SK-N-SH (cell line): ENCODE measurements around the gene CDKAL1. TPM values are rescaled to one million over a fixed set of nuclear protein-coding genes. Genes with fewer than 3 reads are reported as not detected.
"Not testable (repeated sequence)": the region's sequence is repeated elsewhere in the genome, so short reads cannot be mapped to it uniquely, and the experiment has no call there.

ENCODE experiments used
- CTCF ChIA-PET: fragments of 300-600, 350-600 bp; formaldehyde crosslinking; extraction: SDS; loops from one replicate; lab custom pipeline; 2021; lab: Yijun Ruan, JAX
- POLR2A ChIA-PET: fragments of 350-600 bp; sonication (Branson Sonifier 250); formaldehyde crosslinking; extraction: SDS; loops from one replicate; lab custom pipeline; 2020; ENCODE audit warnings: antibody characterized with exemption, inconsistent platforms; lab: Yijun Ruan, JAX
- DNase-seq: peaks from one replicate; pipeline ENCODE4 v3.0.0; 2012
- H2AFZ ChIP-seq: fragments of 200-600 bp; sonication (generic); 2 replicates; pipeline ENCODE4 v1.8.1; 2016; ENCODE audit warnings: antibody characterized with exemption, mild to moderate bottlenecking, low read depth
- H3F3A ChIP-seq: fragments of 200-600 bp; sonication (generic); replicated peaks from 2 replicates; pipeline ENCODE3; 2016; ENCODE audit warnings: antibody characterized with exemption, mild to moderate bottlenecking; ENCODE audit not compliant: insufficient read depth
- H3K27ac ChIP-seq, 2 experiments: fragments of 200-500 bp in 1 of 2; fragments of 200-600 bp in 1 of 2; sonication (Bioruptor generic) in 1 of 2; sonication (generic), shearing (Covaris generic) in 1 of 2; 2 replicates each; pipeline versions ENCODE4 v1.5.1 to v1.6.1; 2014 to 2016; ENCODE audit warnings: low read depth in 2 of 2, inconsistent platforms in 1 of 2, low read length in 1 of 2, mild to moderate bottlenecking in 1 of 2, mixed read lengths in 1 of 2
- H3K27me3 ChIP-seq: fragments of 200-600 bp; sonication (generic), shearing (Covaris generic); 2 replicates; pipeline ENCODE4 v1.6.1; 2016; ENCODE audit warnings: mixed run types; ENCODE audit not compliant: insufficient read depth
- H3K36me3 ChIP-seq, 2 experiments: fragments of 200-500 bp in 1 of 2; fragments of 200-600 bp in 1 of 2; sonication (Bioruptor generic) in 1 of 2; sonication (generic) in 1 of 2; replicated peaks in 1 of 2; 2 replicates each; pipeline versions ENCODE3 to v1.5.1; 2014 to 2016; ENCODE audit warnings: low read length in 1 of 2, mild to moderate bottlenecking in 1 of 2; ENCODE audit not compliant: insufficient read depth in 2 of 2, control insufficient read depth in 1 of 2
- H3K4me1 ChIP-seq, 2 experiments: fragments of 200-500 bp in 1 of 2; fragments of 200-600 bp in 1 of 2; sonication (Bioruptor generic) in 1 of 2; sonication (generic), shearing (Covaris generic) in 1 of 2; 2 replicates each; pipeline versions ENCODE4 v1.5.1 to v1.6.1; 2014 to 2016; ENCODE audit warnings: low read depth in 1 of 2, low read length in 1 of 2, mixed run types in 1 of 2; ENCODE audit not compliant: insufficient read depth in 2 of 2, control insufficient read depth in 1 of 2
- H3K4me2 ChIP-seq: fragments of 200-600 bp; sonication (generic), shearing (Covaris generic); 2 replicates; pipeline ENCODE4 v1.6.1; 2017; ENCODE audit warnings: mixed run types
- H3K4me3 ChIP-seq, 2 experiments: fragments of 200-500 bp in 1 of 2; fragments of 200-600 bp in 1 of 2; sonication (Bioruptor generic) in 1 of 2; sonication (generic), shearing (Covaris generic) in 1 of 2; 2 replicates each; pipeline versions ENCODE4 v1.5.1 to v1.8.1; 2014 to 2016; ENCODE audit warnings: low read depth in 2 of 2, inconsistent platforms in 1 of 2, low read length in 1 of 2, mild to moderate bottlenecking in 1 of 2, mixed read lengths in 1 of 2, moderate library complexity in 1 of 2
- H3K79me2 ChIP-seq: fragments of 200-600 bp; sonication (generic); 2 replicates; pipeline ENCODE4 v1.8.1; 2017; ENCODE audit warnings: mild to moderate bottlenecking; ENCODE audit not compliant: insufficient read depth
- H3K9ac ChIP-seq: fragments of 200-600 bp; sonication (generic); 2 replicates; pipeline ENCODE4 v1.6.1; 2017; ENCODE audit warnings: mixed run types
- H3K9me2 ChIP-seq: fragments of 200-600 bp; sonication (generic); 2 replicates; pipeline ENCODE4 v1.6.1; 2017; ENCODE audit warnings: mixed run types
- H3K9me3 ChIP-seq: fragments of 200-600 bp; sonication (generic); 2 replicates; pipeline ENCODE4 v1.6.1; 2017; ENCODE audit warnings: mixed run types, mild to moderate bottlenecking, moderate library complexity
- H4K20me1 ChIP-seq: fragments of 200-600 bp; sonication (generic); 2 replicates; pipeline ENCODE4 v1.6.1; 2017; ENCODE audit warnings: mild to moderate bottlenecking, mixed run types; ENCODE audit not compliant: insufficient read depth
- CHD2 ChIP-seq: fragments of 150-350 bp; IDR thresholded peaks from 2 replicates; pipeline ENCODE4 v1.6.1; 2018; ENCODE audit warnings: low read length; ENCODE audit not compliant: partially characterized antibody
- ELF1 ChIP-seq: IDR thresholded peaks from 2 replicates; pipeline ENCODE4 v1.4.0; 2012
- EZH2phosphoT487 ChIP-seq: fragments of 200-600 bp; sonication (generic); IDR thresholded peaks from 2 replicates; pipeline ENCODE4 v1.6.1; 2017; ENCODE audit warnings: low read depth, mixed run types, mild to moderate bottlenecking, antibody characterized with exemption, moderate library complexity, borderline replicate concordance
- FOXJ3 ChIP-seq: sonication (generic); formaldehyde crosslinking; IDR thresholded peaks from 2 replicates; pipeline ENCODE4 v1.5.1; 2020; ENCODE audit warnings: mild to moderate bottlenecking, missing genetic modification reagents
- GATA2 ChIP-seq: sonication (generic); formaldehyde crosslinking; IDR thresholded peaks from 2 replicates; pipeline ENCODE4 v1.5.0; 2020; ENCODE audit warnings: mild to moderate bottlenecking, missing genetic modification reagents
- MAX ChIP-seq: IDR thresholded peaks from 2 replicates; pipeline ENCODE4 v1.4.0; 2012; ENCODE audit warnings: low read depth
- MEF2A ChIP-seq: IDR thresholded peaks from 2 replicates; pipeline ENCODE4 v1.4.0; 2012; ENCODE audit warnings: low read depth, borderline replicate concordance
- MXI1 ChIP-seq: IDR thresholded peaks from 2 replicates; pipeline ENCODE4 v1.6.1; 2012; ENCODE audit warnings: mild to moderate bottlenecking, low read depth, low read length, improper control_type of control experiment
- NFIC ChIP-seq: IDR thresholded peaks from 2 replicates; pipeline ENCODE4 v1.4.0; 2012; ENCODE audit warnings: borderline replicate concordance
- POLR2AphosphoS5 ChIP-seq: IDR thresholded peaks from 2 replicates; pipeline ENCODE4 v1.6.1; 2012; ENCODE audit warnings: low read depth, low read length
- RAD21 ChIP-seq: IDR thresholded peaks from 2 replicates; pipeline ENCODE4 v1.6.1; 2012; ENCODE audit warnings: mild to moderate bottlenecking, low read length
- RFX5 ChIP-seq: IDR thresholded peaks from 2 replicates; pipeline ENCODE4 v1.6.1; 2012; ENCODE audit warnings: mild to moderate bottlenecking, improper control_type of control experiment, low read length
- TAF1 ChIP-seq: IDR thresholded peaks from 2 replicates; pipeline ENCODE4 v1.6.1; 2012; ENCODE audit warnings: low read depth, mild to moderate bottlenecking, low read length, moderate library complexity, borderline replicate concordance
- WGBS: methylation state at CpG from one replicate; pipeline ENCODE4 v1.1.6; 2017; ENCODE audit warnings: low lambda C conversion rate; 5-methylcytosine and 5-hydroxymethylcytosine counted together
- polyA plus RNA-seq, 3 experiments: library from polyadenylated mRNA; depleted of rRNA; stranded (reverse); fragments of >200 nt; gene quantifications; 2 replicates each; pipeline ENCODE4 v1.2.3, GENCODE V29; 2012
- TF ChIP-seq, protein P1 (sequence below): fragments of 150-350 bp; IDR thresholded peaks from 2 replicates; pipeline ENCODE4 v1.6.1; 2017; ENCODE audit warnings: antibody characterized with exemption, low read length, low read depth, borderline replicate concordance

Gene CDKAL1
- polyA plus RNA-seq, 1 of the 3 experiments (the other 2 are of a cell fraction): 2.6 TPM

- no peak for DNase-seq
- H2AFZ ChIP-seq: no peak overlapping the region
- no peaks in the 10 kb centered on the region for H3F3A ChIP-seq
- H3K4me3 ChIP-seq: no peak overlapping the region
- no peak overlapping the region for H3K9ac ChIP-seq
- no peaks in the 10 kb centered on the region for H3K9me2 ChIP-seq
- H3K36me3 ChIP-seq: no peaks in the 10 kb centered on the region
- no peak overlapping the region for H3K4me2 ChIP-seq
- no peaks in the 10 kb centered on the region for H3K9me3 ChIP-seq
- H4K20me1 ChIP-seq: no peaks in the 10 kb centered on the region
- TF ChIP-seq NFIC (no peak), RFX5 (no peak), MAX (no peak), GATA2 (no peak), FOXJ3 (CRISPR knock-in tag) (no peak), CHD2 (no peak), MXI1 (no peak), EZH2phosphoT487 (no peak), RAD21 (no peak), ELF1 (no peak), TAF1 (no peak), POLR2AphosphoS5 (no peak), MEF2A (no peak)
- TF ChIP-seq, protein P1, sequence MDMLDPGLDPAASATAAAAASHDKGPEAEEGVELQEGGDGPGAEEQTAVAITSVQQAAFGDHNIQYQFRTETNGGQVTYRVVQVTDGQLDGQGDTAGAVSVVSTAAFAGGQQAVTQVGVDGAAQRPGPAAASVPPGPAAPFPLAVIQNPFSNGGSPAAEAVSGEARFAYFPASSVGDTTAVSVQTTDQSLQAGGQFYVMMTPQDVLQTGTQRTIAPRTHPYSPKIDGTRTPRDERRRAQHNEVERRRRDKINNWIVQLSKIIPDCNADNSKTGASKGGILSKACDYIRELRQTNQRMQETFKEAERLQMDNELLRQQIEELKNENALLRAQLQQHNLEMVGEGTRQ: no peak
- TF ChIP-seq, all 33 proteins: peak for 0
- CTCF ChIA-PET: no interaction called here
- no peaks in the 10 kb centered on the region for H3K79me2 ChIP-seq
- H3K27me3 ChIP-seq: no peaks in the 10 kb centered on the region
- no peak overlapping the region for H3K27ac ChIP-seq
- 94% methylated on average over 1 of the region's 1 CpG for WGBS
- H3K4me1 ChIP-seq: peaks cover 4 to 15% of the 10 kb centered on the region in 2 experiments; a peak in 3 of 4 replicates
- POLR2A ChIA-PET: no interaction called here
Observed at GRCh38 chr6:20830576-20830975, 296.3 kb downstream of the CDKAL1 start.

DNA sequence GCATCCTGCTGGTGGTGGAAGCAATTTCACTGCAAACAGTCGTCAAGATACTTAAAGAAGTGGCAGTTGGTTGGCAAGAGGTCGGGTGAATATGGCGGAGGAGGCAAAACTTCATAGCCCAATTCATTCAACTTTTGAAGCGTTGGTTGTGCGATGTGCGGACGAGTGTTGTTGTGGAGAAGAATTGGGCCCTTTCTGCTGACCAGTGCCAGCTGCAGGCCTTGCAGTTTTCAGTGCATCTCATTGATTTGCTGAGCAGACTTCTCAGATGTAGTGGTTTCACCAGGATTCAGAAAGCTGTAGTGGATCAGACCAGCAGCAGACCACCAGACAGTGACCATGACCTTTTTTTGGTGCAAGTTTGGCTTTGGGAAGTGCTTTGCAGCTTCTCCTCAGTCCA is 297.0 kb downstream of the CDKAL1 start:
- H3K4me2 ChIP-seq, H3K4me1 ChIP-seq, H3K9me2 ChIP-seq, H3F3A ChIP-seq, H3K36me3 ChIP-seq, H3K27me3 ChIP-seq, H4K20me1 ChIP-seq, H3K4me3 ChIP-seq, H3K79me2 ChIP-seq, H2AFZ ChIP-seq, H3K27ac ChIP-seq, DNase-seq, H3K9me3 ChIP-seq, H3K9ac ChIP-seq, POLR2A ChIA-PET, CTCF ChIA-PET: not testable (repeated sequence)
- WGBS: over 99% methylated on average over 7 of the region's 7 CpGs
